ENCODE results near the gene SYAP1.
A peak's percentile ranks its signal among the peaks of the same experiment; 100 is the strongest.
"Not testable (repeated sequence)": the region's sequence is repeated elsewhere in the genome, so short reads cannot be mapped to it uniquely, and the experiment has no call there.

Gene SYAP1, protein sequence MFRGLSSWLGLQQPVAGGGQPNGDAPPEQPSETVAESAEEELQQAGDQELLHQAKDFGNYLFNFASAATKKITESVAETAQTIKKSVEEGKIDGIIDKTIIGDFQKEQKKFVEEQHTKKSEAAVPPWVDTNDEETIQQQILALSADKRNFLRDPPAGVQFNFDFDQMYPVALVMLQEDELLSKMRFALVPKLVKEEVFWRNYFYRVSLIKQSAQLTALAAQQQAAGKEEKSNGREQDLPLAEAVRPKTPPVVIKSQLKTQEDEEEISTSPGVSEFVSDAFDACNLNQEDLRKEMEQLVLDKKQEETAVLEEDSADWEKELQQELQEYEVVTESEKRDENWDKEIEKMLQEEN

DNA sequence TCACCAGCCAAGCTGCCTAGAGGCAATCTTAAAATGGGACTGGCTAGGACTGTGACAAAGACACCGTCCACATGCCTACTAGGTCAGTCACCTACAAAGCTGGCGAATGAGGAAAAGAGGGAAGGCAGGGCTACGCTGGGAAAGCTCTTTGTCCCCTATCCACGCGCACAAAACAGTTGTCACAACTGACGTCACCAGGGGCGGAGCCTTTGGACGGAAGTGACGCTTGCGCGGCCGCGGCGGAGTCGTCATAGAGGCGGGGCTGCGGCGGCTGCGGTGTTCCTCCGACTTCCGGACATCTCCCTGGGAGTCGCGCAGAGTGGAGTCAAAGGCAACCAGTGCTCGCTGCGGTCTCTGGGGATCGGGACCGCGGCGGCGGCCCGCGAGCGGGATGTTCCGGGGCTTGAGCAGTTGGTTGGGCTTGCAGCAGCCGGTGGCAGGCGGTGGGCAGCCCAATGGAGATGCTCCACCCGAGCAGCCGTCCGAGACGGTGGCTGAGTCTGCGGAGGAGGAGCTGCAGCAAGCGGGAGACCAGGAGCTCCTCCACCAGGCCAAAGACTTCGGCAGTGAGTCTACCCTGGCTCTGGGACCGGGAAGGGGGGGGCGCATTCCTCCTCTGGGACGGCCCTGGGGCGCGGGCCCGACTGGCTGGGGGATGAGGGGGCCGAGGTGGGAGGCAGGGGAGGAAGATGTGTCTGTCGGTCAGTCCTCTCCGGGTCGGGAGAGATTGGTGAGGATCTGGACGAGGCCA lies at the start of gene SYAP1:
Gene SYAP1 (plus strand): TSS at position 279 of the 751 bp plus-strand sequence. CDS start 113 bp downstream, at position 392.
- peak; percentile 95 for DNase-seq

DNA sequence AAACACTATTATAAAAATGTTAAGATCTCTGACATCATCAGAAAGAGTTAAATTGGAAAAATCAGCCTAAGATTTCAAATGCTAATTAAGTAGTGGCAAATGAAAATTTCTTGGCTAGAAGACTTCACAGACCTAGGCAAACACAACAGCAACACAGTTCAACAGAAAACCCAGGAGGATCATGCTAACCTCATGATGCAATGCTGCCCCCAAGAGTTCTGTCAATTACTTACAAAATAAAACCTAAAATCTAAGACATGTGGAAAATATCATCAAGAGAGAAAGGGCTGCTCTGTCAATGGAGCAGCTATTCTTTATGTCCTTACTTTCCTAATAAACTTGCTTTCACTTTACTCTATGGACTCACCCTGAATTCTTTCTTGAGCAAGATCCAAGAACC lies 48.4 kb upstream of the SYAP1 start:
- peak; percentile 73 for DNase-seq

DNA sequence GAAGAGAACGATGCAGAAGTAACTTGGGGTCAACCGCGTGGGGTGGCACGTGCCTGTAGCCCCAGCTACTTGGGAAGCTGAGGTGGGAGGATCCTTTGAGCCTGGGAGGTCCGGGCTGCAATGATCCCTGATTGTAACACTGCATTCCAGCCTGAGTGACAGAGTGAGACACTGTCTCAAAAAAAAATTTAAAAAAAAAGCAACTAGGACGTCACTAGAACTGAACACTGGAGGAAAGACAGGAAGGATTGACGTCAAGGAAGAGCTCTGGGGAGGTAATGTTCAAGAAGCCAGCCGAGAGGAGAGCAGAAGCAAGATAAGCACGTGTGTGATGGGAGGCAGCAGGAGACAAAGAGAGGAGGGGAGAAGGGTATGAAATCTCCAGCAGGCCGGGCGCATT lies 40.7 kb upstream of the SYAP1 start:
- DNase-seq, result no peak

DNA sequence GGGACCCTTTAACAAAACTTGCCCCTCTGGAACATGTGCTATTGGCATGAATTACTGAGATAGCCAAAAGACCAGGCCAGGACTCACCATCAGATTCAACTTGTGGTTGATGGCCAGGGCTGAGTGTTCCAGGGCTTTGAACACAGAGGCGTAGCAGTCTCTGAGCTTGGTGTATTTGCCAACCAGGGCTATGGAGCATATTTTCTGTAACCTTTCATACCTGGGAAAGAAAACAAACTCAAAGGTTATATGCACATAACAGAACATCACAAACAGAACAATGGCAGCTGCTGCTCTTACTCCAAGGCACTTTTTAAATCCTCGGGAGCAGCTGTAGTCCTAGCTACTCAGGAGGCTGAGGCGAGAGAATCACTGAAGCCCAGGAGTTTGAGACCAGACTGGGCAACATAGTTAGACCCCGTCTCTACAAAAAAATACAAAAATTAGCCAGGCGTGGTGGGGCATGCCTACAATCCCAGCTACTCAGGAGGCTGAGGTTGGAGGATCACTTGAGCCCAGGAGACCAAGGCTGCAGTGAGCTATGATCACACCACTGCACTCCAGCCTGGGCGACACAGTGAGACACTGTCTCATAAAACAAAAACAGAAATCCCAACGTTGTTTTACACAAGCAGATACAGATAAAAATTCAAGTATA lies 36.3 kb upstream of the SYAP1 start:
- no peak for DNase-seq

DNA sequence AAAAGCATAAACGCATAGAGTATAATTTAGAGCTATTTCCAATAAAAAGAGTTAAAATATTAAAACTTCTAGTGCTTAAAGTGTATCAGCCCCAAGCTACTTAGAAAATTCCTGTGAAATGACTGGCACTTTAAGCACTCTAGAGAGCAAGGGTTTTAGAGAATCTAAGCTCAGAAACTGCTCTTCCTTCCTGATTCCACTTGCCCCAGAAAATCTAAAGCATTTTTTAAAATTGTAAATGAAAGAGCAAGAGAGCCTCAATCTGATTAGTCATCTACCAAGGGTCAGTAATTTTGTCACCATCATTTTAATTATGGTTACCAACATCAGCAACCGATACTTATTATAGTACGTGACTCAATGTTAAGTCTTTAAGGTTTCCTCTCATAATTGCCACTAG lies 31.9 kb upstream of the SYAP1 start:
- no peak for DNase-seq

DNA sequence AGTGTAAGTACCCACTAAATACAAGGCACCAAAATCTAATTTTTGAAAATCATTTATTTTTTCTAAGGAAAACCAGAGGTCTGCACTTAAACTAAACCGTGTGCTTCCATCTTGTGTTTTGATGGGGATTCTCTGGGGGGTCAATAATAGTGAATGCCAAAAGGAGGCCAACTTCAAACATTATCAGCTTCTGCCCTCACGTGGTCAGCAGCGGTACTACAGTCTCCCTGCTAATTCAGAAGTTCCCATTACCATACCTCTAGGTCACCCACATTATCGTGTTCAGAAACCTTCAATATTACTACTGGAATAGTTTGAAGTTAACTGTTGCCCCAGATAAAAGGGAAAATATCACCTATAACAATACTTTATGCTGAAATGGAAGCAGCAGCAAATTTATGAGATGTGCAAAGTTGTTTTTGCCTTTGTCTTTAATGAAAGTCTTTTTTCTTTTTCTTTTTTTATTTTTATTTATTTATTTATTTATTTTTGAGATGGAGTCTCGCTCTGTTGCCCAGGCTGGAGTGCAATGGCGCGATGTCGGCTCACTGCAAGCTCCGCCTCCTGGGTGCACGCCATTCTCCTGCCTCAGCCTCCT lies 24.2 kb upstream of the SYAP1 start:
- peak; percentile 67 for DNase-seq

DNA sequence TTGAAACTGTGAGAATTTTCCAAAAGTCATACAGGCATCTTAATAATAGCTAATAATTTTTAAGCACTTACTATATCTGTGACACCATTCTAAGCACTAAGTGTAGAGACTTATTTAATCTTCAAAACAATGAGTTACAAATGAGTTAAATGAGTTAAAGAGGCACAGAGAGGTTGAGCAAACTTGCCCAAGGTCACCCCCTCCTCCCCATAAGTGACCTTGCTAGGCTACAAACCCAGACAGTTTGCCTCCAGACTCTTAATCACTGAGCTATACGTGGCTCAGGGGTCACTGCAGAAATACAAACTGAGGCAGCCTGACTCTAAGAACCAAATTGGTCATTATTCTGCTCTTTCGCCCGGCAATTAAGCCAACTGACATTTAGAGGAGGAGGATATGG lies 22.5 kb upstream of the SYAP1 start:
- DNase-seq, result no peak

DNA sequence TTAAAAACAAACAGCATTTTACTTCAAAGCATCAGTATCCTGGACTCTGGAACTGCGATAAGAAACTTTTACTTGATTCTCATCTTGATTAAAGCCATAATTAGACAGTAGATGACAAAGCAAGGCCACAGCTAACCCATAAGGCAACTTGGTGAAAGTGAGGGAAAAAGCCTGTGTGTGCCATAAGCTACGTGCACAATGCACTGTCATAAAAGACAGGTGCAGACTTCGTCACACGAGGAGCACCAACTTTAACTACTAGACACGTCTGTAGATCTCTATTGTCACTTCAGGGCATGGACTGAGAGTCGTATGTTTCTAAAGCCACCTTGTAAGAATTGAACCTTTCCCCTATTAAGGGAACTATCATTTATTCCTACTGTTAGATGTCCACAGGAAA lies 20.0 kb upstream of the SYAP1 start:
- DNase-seq, result no peak

DNA sequence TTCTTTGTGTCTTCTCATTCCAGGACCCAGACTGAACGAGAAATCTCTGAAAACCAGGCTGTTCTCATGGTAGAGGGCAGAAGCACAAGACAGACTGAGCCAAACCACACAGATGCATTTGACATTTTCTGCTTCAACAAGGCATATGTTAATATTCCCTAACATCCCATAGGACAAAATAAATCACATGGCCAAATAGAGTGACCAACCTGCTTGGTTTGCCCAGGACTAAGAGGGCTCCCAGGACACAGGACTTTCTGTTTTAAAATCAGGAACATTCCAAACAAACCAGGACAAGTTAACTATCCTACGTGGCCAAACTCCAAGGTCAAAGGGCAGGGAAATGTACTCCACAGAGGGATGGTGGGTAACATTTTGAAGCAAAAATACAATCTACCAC lies 18.7 kb upstream of the SYAP1 start:
- DNase-seq, result no peak

DNA sequence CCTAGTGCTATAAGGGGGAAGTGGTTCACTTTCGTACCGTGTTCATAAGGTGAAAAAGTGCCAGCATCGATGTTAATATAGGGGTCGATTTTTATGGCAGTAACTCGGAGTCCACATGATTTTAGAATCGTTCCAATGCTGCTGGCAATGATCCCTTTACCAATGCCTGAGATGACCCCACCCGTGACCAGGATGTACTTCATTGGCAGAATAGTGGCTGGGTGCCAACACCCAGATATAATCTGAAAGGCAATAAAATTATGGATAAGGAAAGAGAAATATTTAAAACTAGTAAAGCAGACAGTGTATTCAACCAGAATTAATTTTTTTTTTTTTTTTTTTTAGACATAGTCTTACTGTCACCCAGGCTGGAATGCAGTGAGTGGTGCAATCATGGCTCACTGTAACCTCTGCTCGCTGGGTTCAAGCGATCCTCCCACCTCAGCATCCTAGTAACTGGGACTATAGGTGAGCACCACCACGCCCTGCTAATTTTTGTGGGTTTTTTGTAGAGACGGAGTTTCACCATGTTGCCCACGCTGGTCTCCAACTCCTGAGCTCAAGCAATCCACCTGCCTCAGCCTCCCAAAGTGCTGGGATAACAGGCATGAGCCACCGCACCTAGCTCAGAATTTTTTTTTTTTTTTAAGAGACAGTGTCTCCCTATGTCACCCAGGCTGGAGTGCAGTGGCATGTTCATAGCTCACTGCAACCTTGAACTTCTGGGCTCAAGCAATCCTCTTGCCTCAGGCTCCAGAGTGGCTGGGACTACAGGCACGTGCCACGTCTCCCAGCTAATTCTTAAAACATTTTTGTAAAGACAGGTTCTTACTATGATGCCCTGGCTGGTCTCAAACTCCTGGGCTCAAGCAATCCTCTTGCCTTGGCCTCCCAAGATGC lies 16.5 kb upstream of the SYAP1 start:
- no peak for DNase-seq

DNA sequence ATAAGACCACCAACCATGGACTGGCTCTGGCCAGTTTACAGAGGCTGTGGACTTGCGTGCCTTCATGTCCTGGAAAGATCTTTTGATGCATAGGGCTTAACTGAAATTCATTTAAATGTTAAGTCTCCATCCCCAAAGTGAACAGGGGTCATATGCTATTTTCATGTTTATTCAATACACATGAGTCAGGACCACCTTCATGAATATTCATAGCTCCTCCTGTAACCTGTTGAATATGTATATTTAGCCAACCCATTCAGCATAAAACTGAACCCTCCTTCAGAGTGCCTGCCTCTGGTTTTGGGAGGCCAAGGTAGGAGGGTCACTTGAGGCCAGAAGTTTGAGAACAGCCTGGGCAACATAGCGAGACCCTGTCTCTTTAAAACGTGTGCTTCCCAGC lies 14.0 kb upstream of the SYAP1 start:
- no peak for DNase-seq

DNA sequence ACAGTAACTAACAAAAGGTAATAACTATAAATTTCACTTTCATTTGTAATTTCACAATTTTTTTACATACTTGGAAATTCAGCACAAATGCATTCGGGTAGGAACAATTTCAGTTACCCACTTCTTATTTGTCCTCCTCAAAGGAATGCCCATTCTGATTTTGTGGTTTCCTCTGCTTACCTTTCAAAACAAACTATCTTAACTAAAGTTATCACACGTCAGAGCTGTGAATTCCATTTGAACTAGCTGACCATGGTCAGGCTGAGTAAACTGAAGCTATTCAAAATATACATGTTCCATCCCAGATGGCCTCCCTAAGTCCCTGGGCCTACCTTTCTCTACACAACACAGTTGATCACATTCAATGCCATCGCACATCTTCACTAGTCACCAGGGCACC lies 11.4 kb upstream of the SYAP1 start:
- DNase-seq, result no peak

DNA sequence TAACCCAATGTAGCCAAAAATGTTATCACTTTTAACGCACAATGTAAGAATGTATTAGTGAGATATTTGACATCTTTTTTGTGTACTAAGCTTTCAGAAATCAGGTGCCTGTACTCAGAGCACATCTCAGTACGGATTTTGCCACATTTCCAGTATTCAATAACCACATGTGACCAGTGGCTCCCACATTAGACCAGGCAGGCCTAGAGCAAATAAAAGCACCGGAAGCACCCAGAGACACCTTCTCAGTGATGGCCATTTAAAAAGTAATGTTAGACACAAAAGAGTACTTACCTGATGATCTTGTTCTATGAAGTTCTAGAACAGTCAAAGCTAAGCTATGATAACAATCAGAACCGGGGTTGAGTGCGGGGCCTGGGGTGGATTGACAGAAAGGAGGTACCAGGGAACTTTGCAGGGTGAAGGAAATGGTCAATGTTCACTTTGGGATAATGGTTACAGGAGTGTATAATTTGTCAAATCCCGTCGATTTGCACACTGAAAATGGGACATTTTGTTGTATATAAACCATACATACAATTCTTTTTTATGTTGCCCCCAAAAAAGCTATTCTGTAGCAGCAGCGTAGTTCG lies 8.1 kb upstream of the SYAP1 start:
- peak; percentile 23 for DNase-seq

DNA sequence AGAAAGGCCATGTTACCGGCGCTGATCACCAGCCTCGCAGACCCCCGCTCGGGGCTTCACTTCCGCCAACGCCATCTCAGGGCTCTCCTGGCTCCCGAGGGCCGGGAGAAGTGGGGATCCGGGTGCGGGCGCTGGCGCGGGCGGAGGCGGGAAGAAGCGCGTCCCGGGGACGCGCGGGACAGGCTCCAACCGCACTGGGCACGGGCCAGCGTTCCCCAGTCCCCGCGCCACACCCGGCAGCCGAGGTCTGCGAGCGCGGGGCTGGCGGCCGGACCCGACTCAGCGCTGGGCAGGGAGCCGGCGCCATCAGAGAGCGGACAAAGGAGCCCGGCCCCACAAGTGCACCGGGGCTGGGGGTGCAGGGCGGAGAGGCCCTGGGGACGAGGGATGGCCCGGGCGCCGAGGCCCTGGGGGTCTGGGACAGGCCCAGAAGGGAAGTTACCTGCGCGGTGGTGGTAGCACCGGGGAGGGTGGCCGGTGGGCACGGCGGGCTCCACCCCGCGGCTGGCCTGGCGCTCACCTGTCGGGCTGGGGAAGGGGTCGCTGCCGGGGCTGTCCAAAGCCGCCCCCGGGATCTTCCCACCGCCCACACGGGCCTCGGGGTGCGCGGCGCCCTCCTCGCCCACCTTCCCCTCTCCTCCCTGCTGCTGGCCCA lies 7.4 kb upstream of the SYAP1 start:
- peak; percentile 35 for DNase-seq

DNA sequence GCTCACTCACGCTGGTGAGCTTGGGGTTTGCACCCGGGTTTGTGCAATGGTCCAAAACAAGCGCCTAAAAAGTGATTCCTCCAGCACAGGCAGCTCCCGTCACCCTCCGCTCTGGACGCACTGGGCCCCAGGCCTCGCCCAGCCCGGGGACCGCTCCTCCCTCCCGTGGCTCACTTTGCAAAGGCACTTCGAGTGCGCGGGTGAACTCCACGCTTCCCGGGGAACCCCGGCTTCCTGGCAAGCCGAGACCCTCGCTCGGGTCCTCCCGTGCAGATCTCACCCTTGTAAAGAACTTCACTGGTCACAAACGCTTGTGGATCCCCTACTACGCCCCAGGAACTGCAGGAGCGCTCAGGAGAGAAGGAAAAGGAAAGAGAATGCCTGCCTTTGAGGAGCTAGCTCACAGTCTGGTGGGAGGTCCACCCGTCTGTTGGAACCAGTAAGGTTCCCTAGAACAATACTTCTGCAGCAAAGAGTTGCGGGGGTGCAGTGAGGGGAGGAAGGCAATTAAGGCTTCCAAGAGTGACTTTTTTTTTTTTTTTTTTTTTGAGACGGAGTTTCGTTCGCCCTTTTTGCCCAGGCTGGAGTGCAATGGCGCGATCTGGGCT lies 6.8 kb upstream of the SYAP1 start, which contains the start of gene CTPS2:
Gene CTPS2 (minus strand): TSS at position 122 of the 608 bp plus-strand sequence. CDS start 9,767 bp downstream, outside the sequence.
- peak; percentile 87 for DNase-seq

DNA sequence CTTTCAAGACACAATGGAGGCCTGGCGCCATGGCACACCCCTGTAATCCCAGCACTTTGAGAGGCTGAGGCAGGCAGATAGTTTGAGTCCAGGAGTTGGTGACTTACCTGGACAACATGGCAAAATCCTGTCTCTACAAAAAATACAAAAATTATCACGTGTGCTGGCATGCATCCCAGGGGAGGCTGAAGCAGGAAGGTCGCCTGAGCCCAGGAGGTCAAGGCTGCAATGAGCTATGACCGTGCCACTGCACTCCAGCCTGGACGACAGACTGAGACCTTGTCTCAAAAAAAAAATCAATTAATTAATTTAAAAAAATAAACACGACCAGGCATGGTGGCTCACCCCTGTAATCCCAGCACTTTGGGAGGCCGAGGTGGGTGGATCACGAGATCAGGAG lies 4.9 kb upstream of the SYAP1 start:
- DNase-seq, result no peak

DNA sequence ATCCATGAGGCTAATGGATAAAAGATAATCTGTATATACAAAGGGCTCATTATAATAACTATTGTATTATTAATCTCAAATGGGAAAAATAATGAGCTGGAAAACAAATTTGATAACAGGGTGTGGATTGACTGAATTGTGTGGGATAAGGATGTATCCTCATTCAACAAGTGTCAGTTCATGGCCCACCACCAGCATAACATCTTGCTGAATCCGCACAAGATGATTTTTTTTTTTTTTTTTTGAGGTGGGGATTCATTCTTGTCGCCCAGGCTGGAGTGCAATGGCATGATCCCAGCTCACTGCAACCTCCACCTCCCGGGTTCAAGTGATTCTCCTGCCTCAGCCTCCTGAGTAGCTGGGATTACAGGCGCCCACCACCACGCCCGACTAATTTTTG lies 3.8 kb upstream of the SYAP1 start:
- DNase-seq, result not testable (repeated sequence)

DNA sequence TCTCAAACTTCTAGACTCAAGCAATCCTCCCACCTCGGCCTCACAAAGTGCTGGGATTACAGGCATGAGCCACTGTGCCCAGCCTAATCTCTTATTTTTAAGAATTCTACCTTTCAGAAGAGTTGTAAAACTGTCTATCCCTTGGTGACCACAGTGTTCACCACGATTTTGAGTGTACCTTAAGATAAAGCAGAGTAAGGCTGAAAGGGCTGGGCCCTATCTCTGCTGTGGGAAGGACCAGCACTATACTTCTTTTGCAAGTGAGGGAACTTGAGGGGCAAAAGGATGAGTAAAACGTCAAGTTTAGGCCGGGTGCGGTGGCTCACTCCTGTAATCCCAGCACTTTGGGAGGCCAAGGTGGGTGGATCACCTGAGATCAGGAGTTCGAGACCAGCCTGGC lies 3.0 kb upstream of the SYAP1 start:
- DNase-seq, result peak; percentile 68

DNA sequence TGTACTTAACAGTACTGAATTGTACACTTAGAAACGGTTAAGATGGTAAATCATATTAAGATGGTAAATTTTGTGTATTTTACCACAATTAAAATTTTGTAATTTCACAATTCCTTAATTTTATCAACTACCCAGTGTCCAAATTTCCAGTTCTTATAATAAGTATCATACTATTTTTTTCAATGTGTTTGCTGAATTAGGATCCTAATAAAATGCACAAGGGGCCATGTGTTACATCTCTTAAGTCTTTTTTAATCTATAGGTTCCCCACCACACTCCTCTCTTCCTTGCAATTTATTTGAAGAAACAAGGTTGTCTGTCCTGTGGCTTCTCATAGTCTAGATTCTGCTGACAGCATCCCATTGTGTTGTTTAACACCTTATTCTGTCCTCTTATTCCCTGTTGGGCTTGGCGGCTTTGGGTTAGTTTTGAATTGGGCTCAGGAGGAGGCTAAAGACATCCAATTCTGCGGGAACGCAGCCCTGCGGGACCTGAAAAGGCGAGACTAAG lies 533 bp upstream of the SYAP1 start:
- DNase-seq, result no peak

DNA sequence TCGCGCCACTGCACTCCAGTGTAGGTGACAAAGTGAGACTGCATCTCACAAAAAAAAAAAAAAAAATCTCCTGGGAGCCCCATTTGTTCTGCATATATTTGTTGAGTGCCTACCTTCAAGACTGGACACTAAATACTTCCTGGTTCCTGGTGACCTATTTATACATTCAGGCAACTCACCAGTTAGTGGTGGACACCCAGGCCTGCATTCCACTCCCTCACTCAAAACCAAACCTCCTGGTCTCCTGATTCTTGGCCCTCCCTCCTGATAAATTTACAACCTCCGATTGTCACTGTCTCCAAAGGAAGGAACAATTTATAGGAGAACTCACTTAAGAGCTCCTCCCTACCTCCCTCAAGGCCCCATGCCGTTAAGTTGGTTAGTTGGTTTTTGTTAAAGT lies 3.1 kb downstream of the SYAP1 start:
- DNase-seq, result no peak

DNA sequence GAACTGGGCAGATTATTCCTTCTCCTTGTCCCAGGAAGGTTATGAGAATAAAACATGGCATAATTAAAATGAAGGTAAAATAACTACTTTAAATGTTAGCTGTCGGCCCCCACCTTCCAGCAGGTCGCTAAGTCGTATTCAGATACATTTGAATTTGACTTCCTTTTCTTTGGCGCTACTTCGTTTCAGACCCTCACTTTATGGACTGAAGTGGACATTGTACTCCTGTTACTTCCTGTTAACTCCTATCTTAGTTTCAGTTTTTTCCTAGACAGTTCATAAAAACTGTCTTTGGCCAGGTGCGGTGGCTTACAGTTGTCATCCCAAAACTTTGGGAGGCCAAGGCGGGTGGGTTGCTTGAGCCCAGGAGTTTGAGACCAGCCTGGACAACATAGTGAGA lies 5.7 kb downstream of the SYAP1 start:
- DNase-seq, result no peak
